Activated T-cell treated with anti-CD3 and anti-CD28 coated beads, Interleukin-2, amount 50 U/mL, for 24 hours (primary cell): ENCODE data around the gene PCDHA6.
"Not testable (repeated sequence)": the region's sequence is repeated elsewhere in the genome, so short reads cannot be mapped to it uniquely, and the experiment has no call there.

ENCODE experiments used
- DNase-seq: peaks from one replicate; pipeline ENCODE4 v3.0.0-alpha.2; 2020
- H3K27ac Mint-ChIP-seq: 2 replicates; pipeline ENCODE4 v1.8.0; 2020; ENCODE audit warnings: mild to moderate bottlenecking, mixed read lengths
- H3K27me3 Mint-ChIP-seq: 2 replicates; pipeline ENCODE4 v1.8.0; 2020; ENCODE audit warnings: mixed read lengths
- H3K36me3 Mint-ChIP-seq: 2 replicates; pipeline ENCODE4 v1.8.0; 2020; ENCODE audit warnings: low read depth, mixed read lengths
- H3K4me1 Mint-ChIP-seq: 2 replicates; pipeline ENCODE4 v1.8.0; 2020; ENCODE audit warnings: low read depth, mixed read lengths
- H3K4me3 Mint-ChIP-seq: 2 replicates; pipeline ENCODE4 v1.8.0; 2020; ENCODE audit warnings: mild to moderate bottlenecking, moderate library complexity, mixed read lengths
- H3K9me3 Mint-ChIP-seq: 2 replicates; pipeline ENCODE4 v1.8.0; 2020; ENCODE audit warnings: mixed read lengths

Gene PCDHA6

DNA sequence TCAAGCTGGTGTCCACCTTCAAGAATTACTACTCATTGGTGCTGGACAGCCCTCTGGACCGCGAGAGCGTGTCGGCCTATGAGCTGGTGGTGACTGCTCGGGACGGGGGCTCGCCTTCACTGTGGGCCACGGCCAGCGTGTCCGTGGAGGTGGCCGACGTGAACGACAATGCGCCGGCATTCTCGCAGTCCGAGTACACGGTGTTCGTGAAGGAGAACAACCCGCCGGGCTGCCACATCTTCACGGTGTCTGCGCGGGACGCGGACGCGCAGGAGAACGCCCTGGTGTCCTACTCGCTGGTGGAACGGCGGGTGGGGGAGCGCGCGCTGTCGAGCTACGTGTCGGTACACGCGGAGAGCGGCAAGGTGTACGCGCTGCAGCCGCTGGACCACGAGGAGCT, 25.4 kb upstream of the PCDHA6 start:
- not testable (repeated sequence) for DNase-seq, H3K4me3 Mint-ChIP-seq, H3K4me1 Mint-ChIP-seq, H3K27ac Mint-ChIP-seq
- Mint-ChIP-seq H3K36me3 (peaks cover 20% of the 10 kb centered on the region), H3K27me3 (peaks cover 65% of the 10 kb centered on the region), H3K9me3 (peaks cover 37% of the 10 kb centered on the region)

DNA sequence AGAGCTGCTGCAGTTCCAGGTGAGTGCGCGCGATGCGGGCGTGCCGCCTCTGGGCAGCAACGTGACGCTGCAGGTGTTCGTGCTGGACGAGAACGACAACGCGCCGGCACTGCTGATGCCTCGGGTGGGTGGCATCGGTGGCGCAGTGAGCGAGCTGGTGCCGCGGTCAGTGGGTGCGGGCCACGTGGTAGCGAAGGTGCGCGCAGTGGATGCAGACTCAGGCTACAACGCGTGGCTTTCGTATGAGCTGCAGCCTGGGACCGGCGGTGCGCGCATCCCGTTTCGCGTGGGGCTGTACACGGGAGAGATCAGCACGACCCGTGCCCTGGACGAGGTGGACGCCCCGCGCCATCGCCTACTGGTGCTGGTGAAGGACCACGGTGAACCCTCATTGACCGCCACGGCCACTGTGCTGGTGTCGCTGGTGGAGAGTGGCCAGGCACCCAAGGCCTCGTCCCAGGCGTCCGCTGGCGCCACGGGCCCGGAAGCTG, 24.9 kb upstream of the PCDHA6 start:
- no peak for DNase-seq
- Mint-ChIP-seq H3K9me3 (peaks cover 40% of the 10 kb centered on the region), H3K27ac (no peak overlapping the region)

DNA sequence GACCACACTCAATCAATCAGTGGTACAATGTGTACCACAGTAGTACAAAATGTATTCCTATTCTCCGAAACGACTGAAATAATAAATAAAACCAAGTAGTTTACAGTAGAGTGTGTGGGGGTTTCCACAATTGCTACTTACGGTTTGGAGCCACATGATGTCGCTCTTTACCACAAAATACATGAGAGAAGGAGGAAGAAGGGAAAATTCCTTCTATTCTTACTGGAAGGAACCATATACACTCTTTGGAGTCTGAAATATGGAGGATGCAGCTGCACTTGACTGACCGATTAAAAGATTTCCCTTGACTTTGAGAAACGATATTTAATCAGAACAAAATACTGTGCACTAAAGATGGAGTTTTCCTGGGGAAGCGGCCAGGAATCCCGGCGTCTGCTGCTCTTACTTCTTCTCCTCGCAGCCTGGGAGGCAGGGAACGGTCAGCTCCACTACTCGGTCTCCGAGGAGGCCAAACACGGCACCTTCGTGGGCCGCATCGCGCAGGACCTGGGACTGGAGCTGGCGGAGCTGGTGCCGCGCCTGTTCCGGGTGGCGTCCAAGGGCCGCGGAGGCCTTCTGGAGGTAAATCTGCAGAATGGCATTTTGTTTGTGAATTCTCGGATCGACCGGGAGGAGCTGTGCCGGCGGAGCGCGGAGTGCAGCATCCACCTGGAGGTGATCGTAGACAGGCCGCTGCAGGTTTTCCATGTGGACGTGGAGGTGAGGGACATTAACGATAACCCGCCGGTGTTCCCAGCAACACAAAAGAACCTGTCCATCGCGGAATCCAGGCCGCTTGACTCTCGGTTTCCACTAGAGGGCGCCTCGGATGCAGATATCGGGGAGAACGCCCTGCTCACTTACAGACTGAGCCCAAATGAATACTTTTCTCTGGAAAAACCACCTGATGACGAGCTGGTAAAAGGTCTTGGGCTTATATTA, 20.7 kb upstream of the PCDHA6 start, which contains the start of gene PCDHA4:
Gene PCDHA4, plus strand, starts transcription at position 235 of the 942 bp plus-strand sequence.
- Mint-ChIP-seq H3K36me3 (peaks cover 8% of the 10 kb centered on the region), H3K9me3 (peaks cover 35% of the 10 kb centered on the region), H3K4me3 (no peak within 1 kb of the TSS), H3K27ac (no peak within 1 kb of the TSS), H3K27me3 (peaks cover 51% of the 10 kb centered on the region), H3K4me1 (peaks cover 3% of the 10 kb centered on the region)
- no peak for DNase-seq

More for the DNA sequence above, 24.9 kb upstream of the PCDHA6 start:
- Mint-ChIP-seq H3K4me3 (no peak overlapping the region), H3K27me3 (peaks cover 70% of the 10 kb centered on the region), H3K4me1 (peaks cover 3% of the 10 kb centered on the region), H3K36me3 (peaks cover 20% of the 10 kb centered on the region)

DNA sequence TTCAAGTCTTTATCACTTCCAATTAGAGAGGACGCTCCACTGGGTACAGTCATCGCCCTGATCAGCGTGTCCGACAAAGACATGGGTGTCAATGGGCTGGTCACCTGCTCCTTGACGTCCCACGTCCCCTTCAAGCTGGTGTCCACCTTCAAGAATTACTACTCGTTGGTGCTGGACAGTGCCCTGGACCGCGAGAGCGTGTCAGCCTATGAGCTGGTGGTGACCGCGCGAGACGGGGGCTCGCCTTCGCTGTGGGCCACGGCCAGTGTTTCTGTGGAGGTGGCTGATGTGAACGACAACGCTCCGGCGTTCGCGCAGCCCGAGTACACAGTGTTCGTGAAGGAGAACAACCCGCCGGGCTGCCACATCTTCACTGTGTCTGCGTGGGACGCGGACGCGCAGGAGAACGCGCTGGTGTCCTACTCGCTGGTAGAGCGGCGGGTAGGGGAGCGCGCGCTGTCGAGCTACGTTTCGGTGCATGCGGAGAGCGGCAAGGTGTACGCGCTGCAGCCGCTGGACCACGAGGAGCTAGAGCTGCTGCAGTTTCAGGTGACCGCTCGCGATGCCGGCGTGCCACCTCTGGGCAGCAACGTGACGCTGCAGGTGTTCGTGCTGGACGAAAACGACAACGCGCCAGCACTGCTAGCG, 19.4 kb upstream of the PCDHA6 start:
- not testable (repeated sequence) for H3K4me3 Mint-ChIP-seq, H3K27ac Mint-ChIP-seq, H3K4me1 Mint-ChIP-seq, H3K36me3 Mint-ChIP-seq, DNase-seq
- peaks cover 49% of the 10 kb centered on the region for H3K27me3 Mint-ChIP-seq
- peaks cover 38% of the 10 kb centered on the region for H3K9me3 Mint-ChIP-seq

DNA sequence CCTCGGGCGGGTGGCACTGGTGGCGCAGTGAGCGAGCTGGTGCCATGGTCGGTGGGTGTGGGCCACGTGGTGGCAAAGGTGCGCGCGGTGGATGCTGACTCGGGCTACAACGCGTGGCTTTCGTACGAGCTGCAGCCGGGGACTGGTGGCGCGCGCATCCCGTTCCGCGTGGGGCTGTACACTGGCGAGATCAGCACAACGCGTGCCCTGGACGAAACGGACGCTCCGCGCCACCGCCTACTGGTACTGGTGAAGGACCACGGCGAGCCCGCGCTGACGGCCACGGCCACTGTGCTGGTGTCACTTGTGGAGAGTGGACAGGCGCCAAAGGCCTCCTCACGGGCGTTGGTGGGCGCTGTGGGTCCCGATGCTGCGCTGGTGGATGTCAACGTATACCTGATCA, 18.9 kb upstream of the PCDHA6 start:
- Mint-ChIP-seq H3K4me1 (peaks cover 3% of the 10 kb centered on the region), H3K27ac (no peak overlapping the region), H3K27me3 (peaks cover 44% of the 10 kb centered on the region), H3K9me3 (peaks cover 33% of the 10 kb centered on the region), H3K4me3 (no peak overlapping the region), H3K36me3 (peaks cover 2% of the 10 kb centered on the region)
- DNase-seq, result no peak

DNA sequence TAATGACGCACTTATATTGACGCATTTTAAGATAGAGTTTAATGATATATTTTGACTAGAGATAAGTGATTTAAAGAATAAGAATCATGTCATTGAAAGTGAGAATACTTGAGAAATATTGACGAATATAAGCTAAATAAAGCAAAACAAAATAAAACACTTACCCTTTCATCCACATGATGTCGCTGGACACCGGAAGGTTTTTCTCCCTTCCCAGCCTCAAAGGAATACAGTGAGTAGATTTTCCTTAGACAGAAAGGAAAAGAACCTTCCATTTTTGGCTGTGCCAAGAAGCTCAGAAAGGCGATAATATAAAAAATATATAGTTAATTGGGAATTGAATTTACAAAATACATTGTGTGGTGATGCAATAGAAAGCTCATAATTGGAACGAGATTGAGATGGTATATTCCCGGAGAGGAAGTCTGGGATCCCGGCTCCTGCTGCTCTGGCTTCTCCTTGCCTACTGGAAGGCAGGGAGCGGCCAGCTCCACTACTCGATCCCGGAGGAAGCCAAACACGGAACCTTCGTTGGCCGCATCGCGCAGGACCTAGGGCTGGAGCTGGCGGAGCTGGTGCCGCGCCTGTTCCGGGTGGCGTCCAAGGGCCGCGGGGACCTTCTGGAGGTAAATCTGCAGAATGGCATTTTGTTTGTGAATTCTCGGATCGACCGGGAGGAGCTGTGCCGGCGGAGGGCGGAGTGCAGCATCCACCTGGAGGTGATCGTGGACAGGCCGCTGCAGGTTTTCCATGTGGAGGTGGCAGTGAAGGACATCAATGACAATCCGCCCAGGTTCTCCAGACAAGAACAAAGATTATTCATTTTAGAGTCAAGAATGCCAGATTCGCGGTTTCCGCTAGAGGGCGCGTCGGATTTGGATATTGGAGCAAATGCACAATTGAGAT, 6.1 kb upstream of the PCDHA6 start, which contains the start of gene PCDHA5:
Gene PCDHA5, plus strand, starts transcription at position 239 of the 906 bp plus-strand sequence.
- Mint-ChIP-seq H3K36me3 (peaks cover 6% of the 10 kb centered on the region), H3K4me3 (no peak within 1 kb of the TSS), H3K27me3 (peaks cover 28% of the 10 kb centered on the region), H3K9me3 (peaks cover 17% of the 10 kb centered on the region), H3K27ac (no peak within 1 kb of the TSS), H3K4me1 (no peaks in the 10 kb centered on the region)
- DNase-seq, result peak; percentile 32

DNA sequence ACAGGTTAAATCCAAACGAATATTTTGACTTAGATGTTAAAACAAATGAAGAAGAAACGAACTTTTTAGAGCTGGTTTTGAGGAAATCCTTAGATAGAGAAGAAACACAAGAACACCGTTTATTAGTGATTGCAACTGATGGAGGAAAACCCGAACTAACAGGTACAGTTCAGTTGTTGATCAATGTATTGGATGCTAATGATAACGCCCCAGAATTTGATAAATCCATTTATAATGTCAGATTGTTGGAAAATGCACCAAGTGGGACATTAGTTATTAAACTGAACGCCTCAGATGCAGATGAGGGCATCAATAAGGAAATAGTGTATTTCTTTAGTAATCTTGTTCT, 5.5 kb upstream of the PCDHA6 start:
- Mint-ChIP-seq H3K36me3 (peaks cover 6% of the 10 kb centered on the region), H3K27ac (no peak overlapping the region), H3K27me3 (peaks cover 34% of the 10 kb centered on the region), H3K4me1 (no peaks in the 10 kb centered on the region), H3K4me3 (no peak overlapping the region), H3K9me3 (peaks cover 22% of the 10 kb centered on the region)
- DNase-seq, result no peak

DNA sequence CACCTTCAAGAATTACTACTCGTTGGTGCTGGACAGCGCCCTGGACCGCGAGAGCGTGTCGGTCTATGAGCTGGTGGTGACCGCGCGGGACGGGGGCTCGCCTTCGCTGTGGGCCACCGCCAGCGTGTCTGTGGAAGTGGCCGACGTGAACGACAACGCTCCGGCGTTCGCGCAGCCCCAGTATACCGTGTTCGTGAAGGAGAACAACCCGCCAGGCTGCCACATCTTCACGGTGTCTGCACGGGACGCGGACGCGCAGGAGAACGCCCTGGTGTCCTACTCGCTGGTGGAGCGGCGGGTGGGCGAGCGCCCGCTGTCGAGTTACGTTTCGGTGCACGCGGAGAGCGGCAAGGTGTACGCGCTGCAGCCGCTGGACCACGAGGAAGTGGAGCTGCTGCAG, 4.8 kb upstream of the PCDHA6 start:
- H3K9me3 Mint-ChIP-seq, result peaks cover 24% of the 10 kb centered on the region
- H3K36me3 Mint-ChIP-seq, H3K4me1 Mint-ChIP-seq, DNase-seq, H3K27ac Mint-ChIP-seq, H3K4me3 Mint-ChIP-seq: not testable (repeated sequence)
- H3K27me3 Mint-ChIP-seq, result peaks cover 34% of the 10 kb centered on the region

DNA sequence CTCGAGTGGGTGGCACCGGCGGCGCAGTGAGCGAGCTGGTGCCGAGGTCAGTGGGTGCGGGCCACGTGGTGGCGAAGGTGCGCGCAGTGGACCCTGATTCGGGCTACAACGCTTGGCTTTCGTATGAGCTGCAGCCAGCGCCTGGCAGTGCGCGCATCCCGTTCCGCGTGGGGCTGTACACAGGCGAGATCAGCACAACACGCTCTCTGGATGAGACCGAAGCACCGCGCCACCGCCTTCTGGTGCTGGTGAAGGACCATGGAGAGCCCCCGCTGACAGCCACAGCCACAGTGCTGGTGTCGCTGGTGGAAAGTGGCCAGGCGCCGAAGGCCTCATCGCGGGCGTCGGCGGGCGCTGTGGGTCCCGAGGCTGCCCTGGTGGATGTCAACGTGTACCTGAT, 4.3 kb upstream of the PCDHA6 start:
- Mint-ChIP-seq H3K27ac (no peak overlapping the region), H3K9me3 (peaks cover 28% of the 10 kb centered on the region), H3K27me3 (peaks cover 37% of the 10 kb centered on the region), H3K36me3 (peaks cover 12% of the 10 kb centered on the region), H3K4me1 (no peaks in the 10 kb centered on the region), H3K4me3 (no peak overlapping the region)
- no peak for DNase-seq

DNA sequence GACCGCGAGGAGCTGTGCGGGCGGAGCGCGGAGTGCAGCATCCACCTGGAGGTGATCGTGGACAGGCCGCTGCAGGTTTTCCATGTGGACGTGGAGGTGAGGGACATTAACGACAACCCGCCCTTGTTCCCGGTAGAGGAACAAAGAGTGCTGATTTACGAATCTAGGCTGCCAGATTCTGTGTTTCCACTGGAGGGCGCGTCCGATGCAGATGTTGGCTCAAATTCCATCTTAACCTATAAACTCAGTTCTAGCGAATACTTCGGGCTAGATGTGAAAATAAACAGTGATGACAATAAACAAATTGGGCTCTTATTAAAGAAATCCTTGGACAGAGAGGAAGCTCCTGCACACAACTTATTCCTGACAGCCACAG, 590 bp downstream of the PCDHA6 start:
- Mint-ChIP-seq H3K9me3 (peaks cover 34% of the 10 kb centered on the region), H3K4me1 (no peaks in the 10 kb centered on the region), H3K36me3 (peaks cover 14% of the 10 kb centered on the region), H3K27ac (no peak overlapping the region), H3K4me3 (no peak overlapping the region), H3K27me3 (peaks cover 62% of the 10 kb centered on the region)
- DNase-seq, result no peak

DNA sequence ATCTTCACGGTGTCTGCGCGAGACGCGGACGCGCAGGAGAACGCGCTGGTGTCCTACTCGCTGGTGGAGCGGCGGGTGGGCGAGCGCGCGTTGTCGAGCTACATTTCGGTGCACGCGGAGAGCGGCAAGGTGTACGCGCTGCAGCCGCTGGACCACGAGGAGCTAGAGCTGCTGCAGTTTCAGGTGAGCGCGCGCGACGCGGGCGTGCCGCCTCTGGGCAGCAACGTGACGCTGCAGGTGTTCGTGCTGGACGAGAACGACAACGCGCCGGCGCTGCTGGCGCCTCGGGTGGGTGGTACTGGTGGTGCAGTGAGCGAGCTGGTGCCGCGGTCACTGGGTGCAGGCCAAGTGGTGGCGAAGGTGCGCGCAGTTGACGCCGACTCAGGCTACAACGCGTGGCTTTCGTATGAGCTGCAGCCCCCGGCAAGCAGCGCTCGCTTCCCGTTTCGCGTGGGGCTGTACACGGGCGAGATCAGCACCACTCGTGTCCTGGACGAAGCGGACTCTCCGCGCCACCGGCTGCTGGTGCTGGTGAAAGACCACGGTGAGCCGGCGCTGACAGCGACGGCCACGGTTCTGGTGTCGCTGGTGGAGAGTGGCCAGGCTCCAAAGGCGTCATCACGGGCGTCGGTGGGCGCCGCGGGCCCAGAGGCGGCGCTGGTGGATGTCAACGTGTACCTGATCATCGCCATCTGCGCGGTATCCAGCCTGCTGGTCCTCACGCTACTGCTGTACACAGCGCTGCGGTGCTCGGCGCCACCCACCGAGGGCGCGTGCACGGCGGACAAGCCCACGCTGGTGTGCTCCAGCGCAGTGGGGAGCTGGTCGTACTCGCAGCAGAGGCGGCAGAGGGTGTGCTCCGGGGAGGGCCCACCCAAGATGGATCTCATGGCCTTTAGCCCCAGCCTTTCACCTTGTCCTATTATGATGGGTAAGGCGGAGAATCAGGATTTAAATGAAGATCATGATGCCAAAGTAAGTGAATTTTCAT, 2.0 kb downstream of the PCDHA6 start:
- Mint-ChIP-seq H3K36me3 (peaks cover 15% of the 10 kb centered on the region), H3K27me3 (peaks cover 73% of the 10 kb centered on the region), H3K9me3 (peaks cover 40% of the 10 kb centered on the region)
- not testable (repeated sequence) for H3K4me3 Mint-ChIP-seq, DNase-seq, H3K27ac Mint-ChIP-seq, H3K4me1 Mint-ChIP-seq

DNA sequence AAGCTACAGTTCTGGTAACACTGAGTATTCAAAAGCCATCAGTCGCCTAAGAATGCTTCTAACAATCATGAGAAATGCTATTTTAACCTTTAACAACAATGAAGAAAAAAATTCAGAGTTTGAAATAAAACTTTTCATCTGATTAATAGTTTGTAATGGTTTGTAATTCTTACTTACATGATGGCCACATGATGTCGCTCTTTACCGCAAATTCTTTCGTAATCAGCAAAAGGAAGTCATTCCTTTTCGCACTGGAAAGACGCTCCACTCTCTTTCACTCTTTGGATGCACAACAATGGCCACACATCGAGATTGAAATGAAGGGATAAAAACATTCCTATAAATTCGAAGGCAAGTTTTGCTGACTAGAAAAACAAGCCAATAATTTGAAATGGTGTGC, 6.2 kb downstream of the PCDHA6 start, which contains the start of gene PCDHA7:
Gene PCDHA7, plus strand, starts transcription at position 277 of the 400 bp plus-strand sequence. Its CDS starts 115 bp downstream, at position 392.
- peaks cover 21% of the 10 kb centered on the region for H3K9me3 Mint-ChIP-seq
- H3K4me1 Mint-ChIP-seq, result peaks cover 5% of the 10 kb centered on the region
- H3K4me3 Mint-ChIP-seq, result no peak within 1 kb of the TSS
- H3K27me3 Mint-ChIP-seq, result peaks cover 61% of the 10 kb centered on the region
- H3K27ac Mint-ChIP-seq, result peak within 1 kb of the TSS; percentile 23
- no peak for DNase-seq
- H3K36me3 Mint-ChIP-seq, result peaks cover 5% of the 10 kb centered on the region

DNA sequence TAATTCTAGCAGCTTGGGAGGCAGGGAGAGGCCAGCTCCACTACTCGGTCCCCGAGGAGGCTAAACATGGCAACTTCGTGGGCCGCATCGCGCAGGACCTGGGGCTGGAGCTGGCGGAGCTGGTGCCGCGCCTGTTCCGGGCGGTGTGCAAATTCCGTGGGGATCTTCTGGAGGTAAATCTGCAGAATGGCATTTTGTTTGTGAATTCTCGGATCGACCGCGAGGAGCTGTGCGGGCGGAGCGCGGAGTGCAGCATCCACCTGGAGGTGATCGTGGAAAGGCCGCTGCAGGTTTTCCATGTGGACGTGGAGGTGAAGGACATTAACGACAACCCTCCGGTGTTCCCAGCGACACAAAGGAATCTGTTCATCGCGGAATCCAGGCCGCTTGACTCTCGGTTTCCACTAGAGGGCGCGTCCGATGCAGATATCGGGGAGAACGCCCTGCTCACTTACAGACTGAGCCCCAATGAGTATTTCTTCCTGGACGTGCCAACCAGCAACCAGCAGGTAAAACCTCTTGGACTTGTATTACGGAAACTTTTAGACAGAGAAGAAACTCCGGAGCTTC, 6.8 kb downstream of the PCDHA6 start:
- not testable (repeated sequence) for H3K4me1 Mint-ChIP-seq, H3K4me3 Mint-ChIP-seq, DNase-seq, H3K36me3 Mint-ChIP-seq
- peaks cover 24% of the 10 kb centered on the region for H3K9me3 Mint-ChIP-seq
- peak overlapping the region; percentile 23 for H3K27ac Mint-ChIP-seq
- peaks cover 60% of the 10 kb centered on the region for H3K27me3 Mint-ChIP-seq
